ENCODE measurements around the gene HPCAL1.
A peak's percentile ranks its signal among the peaks of the same experiment; 100 is the strongest.
"Not testable (repeated sequence)": the region's sequence is repeated elsewhere in the genome, so short reads cannot be mapped to it uniquely, and the experiment has no call there.

The HPCAL1 gene

GRCh38 chr2:10297959-10298531 is 4.7 kb upstream of the HPCAL1 start:
- Histone ChIP-seq H3K9ac (ENCODE audit: low read depth, low read length) (no peak overlapping the region), H3K9me3 (ENCODE audit: control insufficient read depth, insufficient read depth, low read length) (peaks cover 10% of the 10 kb centered on the region), H3K4me1 (ENCODE audit: insufficient read depth, low read length) (peaks cover 6% of the 10 kb centered on the region), H3K36me3 (ENCODE audit: insufficient read depth, low read length) (no peaks in the 10 kb centered on the region)

- H3K9me3 ChIP-seq (ENCODE audit: control insufficient read depth, insufficient read depth, low read length); H3K9ac ChIP-seq (ENCODE audit: low read depth, low read length): not testable (repeated sequence)
These were observed 3.9 kb upstream of the HPCAL1 start for GRCh38 chr2:10298777-10299176.

GRCh38 chr2:10300328-10300920 is 2.3 kb upstream of the HPCAL1 start:
- no peaks in the 10 kb centered on the region for H3K36me3 ChIP-seq (ENCODE audit: insufficient read depth, low read length)
- no peak overlapping the region for H3K9ac ChIP-seq (ENCODE audit: low read depth, low read length)
- H3K4me1 ChIP-seq (ENCODE audit: insufficient read depth, low read length): peaks cover 7% of the 10 kb centered on the region
- no peaks in the 10 kb centered on the region for H3K9me3 ChIP-seq (ENCODE audit: control insufficient read depth, insufficient read depth, low read length)

More at GRCh38 chr2:10298777-10299176, 3.9 kb upstream of the HPCAL1 start:
- H3K4me1 ChIP-seq (ENCODE audit: insufficient read depth, low read length); H3K36me3 ChIP-seq (ENCODE audit: insufficient read depth, low read length): not testable (repeated sequence)

GRCh38 chr2:10300997-10301940 is 1.4 kb upstream of the HPCAL1 start:
- H3K36me3 ChIP-seq (ENCODE audit: insufficient read depth, low read length): no peaks in the 10 kb centered on the region
- no peaks in the 10 kb centered on the region for H3K9me3 ChIP-seq (ENCODE audit: control insufficient read depth, insufficient read depth, low read length)
- peaks cover 14% of the 10 kb centered on the region for H3K4me1 ChIP-seq (ENCODE audit: insufficient read depth, low read length)
- H3K9ac ChIP-seq (ENCODE audit: low read depth, low read length): no peak overlapping the region

- H3K36me3 ChIP-seq (ENCODE audit: insufficient read depth, low read length): no peaks in the 10 kb centered on the region
- H3K9ac ChIP-seq (ENCODE audit: low read depth, low read length): peak overlapping the region; percentile 42; the same call in 1 of the 2 replicates
- no peaks in the 10 kb centered on the region for H3K9me3 ChIP-seq (ENCODE audit: control insufficient read depth, insufficient read depth, low read length)
- H3K4me1 ChIP-seq (ENCODE audit: insufficient read depth, low read length): peaks cover 15% of the 10 kb centered on the region
These were observed 694 bp upstream of the HPCAL1 start for GRCh38 chr2:10301941-10302478.

- Histone ChIP-seq H3K9me3 (ENCODE audit: control insufficient read depth, insufficient read depth, low read length) (no peaks in the 10 kb centered on the region), H3K9ac (ENCODE audit: low read depth, low read length) (peak overlapping the region; percentile 74; the same call in 1 of the 2 replicates), H3K4me1 (ENCODE audit: insufficient read depth, low read length) (peaks cover 9% of the 10 kb centered on the region), H3K36me3 (ENCODE audit: insufficient read depth, low read length) (no peaks in the 10 kb centered on the region)
These were observed 533 bp downstream of the HPCAL1 start for GRCh38 chr2:10303181-10303693.

GRCh38 chr2:10303694-10304378 is 1.1 kb downstream of the HPCAL1 start:
- H3K36me3 ChIP-seq (ENCODE audit: insufficient read depth, low read length): no peaks in the 10 kb centered on the region
- H3K4me1 ChIP-seq (ENCODE audit: insufficient read depth, low read length): peaks cover 9% of the 10 kb centered on the region
- no peaks in the 10 kb centered on the region for H3K9me3 ChIP-seq (ENCODE audit: control insufficient read depth, insufficient read depth, low read length)
- H3K9ac ChIP-seq (ENCODE audit: low read depth, low read length): peak overlapping the region; percentile 74; the same call in 1 of the 2 replicates

- no peaks in the 10 kb centered on the region for H3K36me3 ChIP-seq (ENCODE audit: insufficient read depth, low read length)
- peak overlapping the region; percentile 74; the same call in 1 of the 2 replicates for H3K9ac ChIP-seq (ENCODE audit: low read depth, low read length)
- H3K4me1 ChIP-seq (ENCODE audit: insufficient read depth, low read length): peaks cover 9% of the 10 kb centered on the region
- no peaks in the 10 kb centered on the region for H3K9me3 ChIP-seq (ENCODE audit: control insufficient read depth, insufficient read depth, low read length)
These were observed 2.0 kb downstream of the HPCAL1 start for GRCh38 chr2:10304458-10305253.

GRCh38 chr2:10305254-10305635 is 2.5 kb downstream of the HPCAL1 start:
- H3K36me3 ChIP-seq (ENCODE audit: insufficient read depth, low read length): no peaks in the 10 kb centered on the region
- H3K9ac ChIP-seq (ENCODE audit: low read depth, low read length): no peak overlapping the region
- H3K9me3 ChIP-seq (ENCODE audit: control insufficient read depth, insufficient read depth, low read length): no peaks in the 10 kb centered on the region
- H3K4me1 ChIP-seq (ENCODE audit: insufficient read depth, low read length): peaks cover 9% of the 10 kb centered on the region

GRCh38 chr2:10305715-10306114 is 3.0 kb downstream of the HPCAL1 start:
- Histone ChIP-seq H3K9ac (ENCODE audit: low read depth, low read length) (no peak overlapping the region), H3K4me1 (ENCODE audit: insufficient read depth, low read length) (peaks cover 9% of the 10 kb centered on the region)

GRCh38 chr2:10306901-10307463 is 4.3 kb downstream of the HPCAL1 start:
- H3K9ac ChIP-seq (ENCODE audit: low read depth, low read length): no peak overlapping the region
- H3K9me3 ChIP-seq (ENCODE audit: control insufficient read depth, insufficient read depth, low read length): no peaks in the 10 kb centered on the region
- H3K4me1 ChIP-seq (ENCODE audit: insufficient read depth, low read length): peaks cover 9% of the 10 kb centered on the region
- no peaks in the 10 kb centered on the region for H3K36me3 ChIP-seq (ENCODE audit: insufficient read depth, low read length)

More at GRCh38 chr2:10305715-10306114, 3.0 kb downstream of the HPCAL1 start:
- no peaks in the 10 kb centered on the region for H3K36me3 ChIP-seq (ENCODE audit: insufficient read depth, low read length)
- no peaks in the 10 kb centered on the region for H3K9me3 ChIP-seq (ENCODE audit: control insufficient read depth, insufficient read depth, low read length)

- Histone ChIP-seq H3K9me3 (ENCODE audit: control insufficient read depth, insufficient read depth, low read length) (no peaks in the 10 kb centered on the region), H3K36me3 (ENCODE audit: insufficient read depth, low read length) (no peaks in the 10 kb centered on the region), H3K4me1 (ENCODE audit: insufficient read depth, low read length) (peaks cover 9% of the 10 kb centered on the region), H3K9ac (ENCODE audit: low read depth, low read length) (no peak overlapping the region)
These were observed 5.0 kb downstream of the HPCAL1 start for GRCh38 chr2:10307561-10308156.

GRCh38 chr2:10308866-10309265 is 6.2 kb downstream of the HPCAL1 start:
- H3K4me1 ChIP-seq (ENCODE audit: insufficient read depth, low read length): peaks cover 9% of the 10 kb centered on the region

More at GRCh38 chr2:10308866-10309265, 6.2 kb downstream of the HPCAL1 start:
- H3K36me3 ChIP-seq (ENCODE audit: insufficient read depth, low read length): no peaks in the 10 kb centered on the region
- no peaks in the 10 kb centered on the region for H3K9me3 ChIP-seq (ENCODE audit: control insufficient read depth, insufficient read depth, low read length)
- no peak overlapping the region for H3K9ac ChIP-seq (ENCODE audit: low read depth, low read length)
